DND-41 (cell line): ENCODE data around the gene CCDC110.

ENCODE experiments used
- EZH2 ChIP-seq: IDR thresholded peaks from 3 replicates; pipeline ENCODE4 v1.6.1; 2012; ENCODE audit warnings: borderline replicate concordance, low read depth, mild to moderate bottlenecking, moderate library complexity, low read length, inconsistent platforms; ENCODE audit not compliant: severe bottlenecking
- TF ChIP-seq, protein P1 (sequence below): IDR thresholded peaks from 2 replicates; pipeline ENCODE4 v1.5.1; 2012; ENCODE audit warnings: borderline replicate concordance, low read length, moderate library complexity, mild to moderate bottlenecking; ENCODE audit not compliant: poor library complexity, severe bottlenecking; ENCODE audit errors: extremely low read depth

- TF ChIP-seq, protein P1, sequence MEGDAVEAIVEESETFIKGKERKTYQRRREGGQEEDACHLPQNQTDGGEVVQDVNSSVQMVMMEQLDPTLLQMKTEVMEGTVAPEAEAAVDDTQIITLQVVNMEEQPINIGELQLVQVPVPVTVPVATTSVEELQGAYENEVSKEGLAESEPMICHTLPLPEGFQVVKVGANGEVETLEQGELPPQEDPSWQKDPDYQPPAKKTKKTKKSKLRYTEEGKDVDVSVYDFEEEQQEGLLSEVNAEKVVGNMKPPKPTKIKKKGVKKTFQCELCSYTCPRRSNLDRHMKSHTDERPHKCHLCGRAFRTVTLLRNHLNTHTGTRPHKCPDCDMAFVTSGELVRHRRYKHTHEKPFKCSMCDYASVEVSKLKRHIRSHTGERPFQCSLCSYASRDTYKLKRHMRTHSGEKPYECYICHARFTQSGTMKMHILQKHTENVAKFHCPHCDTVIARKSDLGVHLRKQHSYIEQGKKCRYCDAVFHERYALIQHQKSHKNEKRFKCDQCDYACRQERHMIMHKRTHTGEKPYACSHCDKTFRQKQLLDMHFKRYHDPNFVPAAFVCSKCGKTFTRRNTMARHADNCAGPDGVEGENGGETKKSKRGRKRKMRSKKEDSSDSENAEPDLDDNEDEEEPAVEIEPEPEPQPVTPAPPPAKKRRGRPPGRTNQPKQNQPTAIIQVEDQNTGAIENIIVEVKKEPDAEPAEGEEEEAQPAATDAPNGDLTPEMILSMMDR = no peak
- no peak for TF ChIP-seq EZH2
Measured at GRCh38 chr4:185429660-185430059, 41.9 kb downstream of the CCDC110 start.
